NB4 (cell line): Measurements from ENCODE around the gene PARK7.

Experiments
- DNase-seq: peaks from one replicate; pipeline ENCODE4 v3.0.0; 2010; ENCODE audit warnings: low read depth
- H3K4me3 ChIP-seq: one replicate; pipeline ENCODE4 v1.5.1; 2011; ENCODE audit warnings: mild to moderate bottlenecking, low read depth, low read length, moderate library complexity
- MYC ChIP-seq: IDR thresholded peaks from 2 replicates; pipeline ENCODE4 v1.6.1; 2011; ENCODE audit warnings: low read depth, low read length
- POLR2A ChIP-seq: IDR thresholded peaks from 2 replicates; pipeline ENCODE4 v1.6.1; 2011; ENCODE audit warnings: mild to moderate bottlenecking; ENCODE audit not compliant: insufficient read length; ENCODE audit errors: extremely low read depth
- TF ChIP-seq, protein P1 (sequence below): IDR thresholded peaks from one replicate; pipeline ENCODE4 v1.5.1; 2012; ENCODE audit warnings: low read depth, low read length
- TF ChIP-seq, protein P2 (sequence below): IDR thresholded peaks from 2 replicates; pipeline ENCODE4 v1.6.1; 2011; ENCODE audit warnings: low read depth, low read length

Gene PARK7

DNA sequence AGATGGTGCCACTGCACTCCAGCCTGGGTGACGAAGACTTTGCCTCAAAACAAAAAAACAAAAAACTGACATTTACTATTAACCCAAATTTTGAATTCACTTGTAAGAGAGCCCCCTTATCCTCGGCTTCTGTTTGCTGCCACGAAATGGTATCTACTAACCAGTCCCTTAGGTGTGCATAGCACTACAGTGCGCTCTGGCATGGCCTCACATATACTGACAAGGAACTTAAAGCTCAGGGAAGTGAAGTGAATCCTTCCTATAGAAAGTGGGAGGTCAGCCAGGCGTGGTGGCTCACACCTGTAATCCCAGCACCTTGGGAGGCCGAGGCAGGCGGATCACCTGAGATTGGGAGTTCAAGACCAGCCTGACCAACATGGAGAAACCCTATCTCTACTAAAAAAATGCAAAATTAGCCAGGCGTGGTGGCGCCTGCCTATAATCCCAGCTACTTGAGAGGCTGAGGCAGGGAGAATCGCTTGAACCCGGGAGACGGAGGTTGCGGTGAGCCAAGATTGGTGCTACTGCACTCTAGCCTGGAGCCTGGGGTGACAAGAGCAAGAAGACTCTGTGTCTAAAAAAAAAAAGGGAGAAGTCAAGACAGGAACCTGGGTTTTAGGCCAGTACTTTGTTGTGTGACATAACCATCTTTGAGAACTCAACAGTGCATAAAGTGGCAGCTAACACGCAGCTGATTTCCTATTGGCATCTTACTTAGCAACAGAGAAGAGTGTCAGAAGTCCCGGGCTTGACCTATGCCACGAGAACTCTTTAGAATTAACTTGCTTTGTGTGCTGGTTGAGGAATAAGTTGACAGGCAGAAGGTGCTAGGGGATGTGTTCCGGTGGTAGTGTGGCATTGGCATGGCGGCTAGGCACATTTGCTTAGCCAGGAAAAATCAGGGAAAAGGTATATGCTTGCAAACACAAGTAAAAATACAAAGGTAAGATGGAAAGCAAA is 47.8 kb downstream of the PARK7 start:
- TF ChIP-seq, protein P1, sequence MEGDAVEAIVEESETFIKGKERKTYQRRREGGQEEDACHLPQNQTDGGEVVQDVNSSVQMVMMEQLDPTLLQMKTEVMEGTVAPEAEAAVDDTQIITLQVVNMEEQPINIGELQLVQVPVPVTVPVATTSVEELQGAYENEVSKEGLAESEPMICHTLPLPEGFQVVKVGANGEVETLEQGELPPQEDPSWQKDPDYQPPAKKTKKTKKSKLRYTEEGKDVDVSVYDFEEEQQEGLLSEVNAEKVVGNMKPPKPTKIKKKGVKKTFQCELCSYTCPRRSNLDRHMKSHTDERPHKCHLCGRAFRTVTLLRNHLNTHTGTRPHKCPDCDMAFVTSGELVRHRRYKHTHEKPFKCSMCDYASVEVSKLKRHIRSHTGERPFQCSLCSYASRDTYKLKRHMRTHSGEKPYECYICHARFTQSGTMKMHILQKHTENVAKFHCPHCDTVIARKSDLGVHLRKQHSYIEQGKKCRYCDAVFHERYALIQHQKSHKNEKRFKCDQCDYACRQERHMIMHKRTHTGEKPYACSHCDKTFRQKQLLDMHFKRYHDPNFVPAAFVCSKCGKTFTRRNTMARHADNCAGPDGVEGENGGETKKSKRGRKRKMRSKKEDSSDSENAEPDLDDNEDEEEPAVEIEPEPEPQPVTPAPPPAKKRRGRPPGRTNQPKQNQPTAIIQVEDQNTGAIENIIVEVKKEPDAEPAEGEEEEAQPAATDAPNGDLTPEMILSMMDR = no peak
- no peak for TF ChIP-seq MYC
- no peak for TF ChIP-seq POLR2A
- TF ChIP-seq, protein P2, sequence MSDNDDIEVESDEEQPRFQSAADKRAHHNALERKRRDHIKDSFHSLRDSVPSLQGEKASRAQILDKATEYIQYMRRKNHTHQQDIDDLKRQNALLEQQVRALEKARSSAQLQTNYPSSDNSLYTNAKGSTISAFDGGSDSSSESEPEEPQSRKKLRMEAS = no peak
- DNase-seq = no peak
- H3K4me3 ChIP-seq = no peak overlapping the region

DNA sequence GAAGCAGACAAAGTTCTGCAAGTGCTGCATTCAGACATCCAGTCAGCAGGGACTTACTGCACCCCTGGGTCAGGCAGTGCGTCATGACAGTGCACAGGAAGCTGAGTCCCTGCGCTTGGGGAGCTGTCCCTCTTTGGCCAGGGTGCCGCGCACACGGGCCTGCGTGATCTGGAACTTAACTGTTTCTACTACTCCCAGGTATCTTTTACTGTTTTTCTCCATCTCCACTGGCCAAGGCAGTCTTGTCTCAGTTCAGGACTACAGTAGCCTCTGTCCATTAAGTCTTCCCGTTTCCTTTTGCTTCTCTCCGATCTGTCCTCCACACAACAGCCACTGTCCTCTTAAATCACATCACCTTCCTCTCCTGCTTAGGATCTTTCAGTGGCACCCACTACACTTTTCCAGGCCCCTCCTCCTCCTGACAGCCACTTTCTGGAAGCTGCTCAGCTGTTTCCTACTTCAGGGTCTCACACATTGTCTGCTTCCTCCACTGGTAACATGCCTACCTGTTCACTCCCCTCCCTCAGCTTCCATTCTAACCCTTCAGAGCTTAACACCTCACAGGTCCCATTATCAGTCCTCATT is 48.7 kb downstream of the PARK7 start:
- no peak for DNase-seq
- no peak overlapping the region for H3K4me3 ChIP-seq
- TF ChIP-seq, protein P1 = no peak
- TF ChIP-seq, protein P2 = no peak
- TF ChIP-seq MYC (no peak), POLR2A (no peak)

DNA sequence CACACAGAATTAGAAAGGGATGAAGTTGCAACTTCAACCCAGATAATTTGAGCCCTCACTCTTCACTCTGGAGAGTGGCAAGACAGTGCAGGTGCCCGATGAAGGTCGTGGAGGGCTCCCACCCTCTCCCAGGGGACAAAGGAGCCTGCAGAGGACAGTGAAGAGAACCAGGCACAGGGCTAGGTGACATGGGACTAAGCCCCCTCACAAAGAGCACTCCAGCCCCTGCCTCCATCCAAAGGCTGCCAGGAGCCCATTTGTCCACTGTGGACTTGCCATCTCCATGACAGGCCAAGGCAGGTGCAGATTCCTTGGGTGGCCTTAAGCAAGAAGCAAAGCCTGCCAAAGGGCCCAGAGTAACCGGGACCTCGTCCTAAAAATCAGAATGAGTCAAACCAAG is 49.5 kb downstream of the PARK7 start:
- DNase-seq = no peak
- TF ChIP-seq POLR2A (no peak), MYC (no peak)
- TF ChIP-seq, protein P2 = no peak
- TF ChIP-seq, protein P1 = no peak
- H3K4me3 ChIP-seq = no peak overlapping the region

DNA sequence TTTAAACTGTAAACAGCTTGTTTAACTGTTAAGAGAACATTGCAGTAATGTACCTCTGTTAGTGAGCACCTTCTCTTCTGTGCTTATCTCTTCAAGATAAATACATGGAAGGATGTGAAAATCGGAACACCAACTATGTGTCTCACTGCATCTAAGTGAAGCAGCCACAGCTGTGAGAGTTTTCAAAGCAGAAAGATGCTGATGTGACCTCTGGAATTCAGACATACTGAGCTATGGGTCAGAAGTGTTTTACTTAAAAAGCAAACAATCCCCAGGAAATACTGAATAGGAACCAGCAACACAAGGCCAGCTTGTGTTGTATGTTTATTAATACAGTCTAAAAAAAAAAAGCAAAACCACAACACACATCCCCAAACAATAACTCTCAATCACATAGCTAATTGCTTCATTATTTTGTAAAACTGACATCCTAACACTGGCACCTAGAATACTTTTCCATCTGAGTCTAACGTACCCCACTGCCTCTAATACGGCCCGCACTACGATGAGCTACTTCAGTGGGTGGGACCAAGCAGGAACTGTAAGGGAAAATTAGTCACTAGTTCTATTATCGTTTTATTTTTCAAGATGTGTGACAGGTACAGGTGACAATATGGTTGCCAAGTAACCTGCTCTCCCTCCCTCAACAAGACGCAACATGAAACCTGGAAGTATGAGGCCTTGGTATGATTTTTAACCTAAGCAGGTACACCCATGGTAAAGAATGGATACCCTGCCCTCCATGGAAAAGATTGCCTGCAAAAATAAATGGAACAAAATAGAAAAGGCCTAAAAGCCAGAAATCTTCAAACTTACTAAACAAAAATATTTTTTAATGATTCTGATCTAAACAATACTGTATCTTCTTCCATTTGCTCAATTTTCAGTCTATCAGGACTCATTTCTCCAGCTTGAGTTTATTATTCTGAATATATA is 50.7 kb downstream of the PARK7 start:
- DNase-seq = no peak
- TF ChIP-seq, protein P2 = no peak
- TF ChIP-seq, protein P1 = no peak
- TF ChIP-seq MYC (no peak), POLR2A (no peak)
- H3K4me3 ChIP-seq = no peak overlapping the region

DNA sequence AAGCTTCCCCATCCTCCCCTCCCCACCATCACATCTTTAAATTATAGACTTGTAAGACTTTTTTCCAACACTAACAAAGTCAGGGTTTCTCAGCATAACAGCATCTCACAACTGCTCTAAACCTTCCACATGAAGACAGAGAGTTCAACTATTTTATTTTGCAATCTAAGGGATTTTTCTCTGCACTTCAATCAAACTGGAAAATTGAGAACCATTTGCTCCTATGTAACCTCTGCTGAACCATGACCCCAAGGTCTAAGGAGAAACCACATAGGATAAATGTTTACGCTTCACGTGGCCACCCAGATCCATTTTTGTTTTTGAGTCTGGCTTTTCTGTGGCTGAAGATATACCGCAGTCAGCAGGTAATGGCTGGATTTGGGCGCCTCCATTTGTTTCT is 51.4 kb downstream of the PARK7 start:
- H3K4me3 ChIP-seq = no peak overlapping the region
- TF ChIP-seq, protein P2 = no peak
- TF ChIP-seq, protein P1 = no peak
- TF ChIP-seq POLR2A (no peak), MYC (no peak)
- no peak for DNase-seq
